Glomerular endothelial cell (primary cell): ENCODE data around the gene TTC21A. TPM values are rescaled to one million over a fixed set of nuclear protein-coding genes. Genes with fewer than 3 reads are reported as not detected.
"Not testable (repeated sequence)": the region's sequence is repeated elsewhere in the genome, so short reads cannot be mapped to it uniquely, and the experiment has no call there.

Experiments used
- DNase-seq: peaks from one replicate; pipeline ENCODE4 v3.0.0-alpha.2; 2011; ENCODE audit warnings: low read depth, low spot score; ENCODE audit errors: extremely low read depth
- total RNA-seq: library from RNA; depleted of rRNA; stranded (reverse); fragments of >200 nt; gene quantifications from 2 replicates; pipeline ENCODE4 v1.2.3, GENCODE V29; 2015

Gene TTC21A, protein sequence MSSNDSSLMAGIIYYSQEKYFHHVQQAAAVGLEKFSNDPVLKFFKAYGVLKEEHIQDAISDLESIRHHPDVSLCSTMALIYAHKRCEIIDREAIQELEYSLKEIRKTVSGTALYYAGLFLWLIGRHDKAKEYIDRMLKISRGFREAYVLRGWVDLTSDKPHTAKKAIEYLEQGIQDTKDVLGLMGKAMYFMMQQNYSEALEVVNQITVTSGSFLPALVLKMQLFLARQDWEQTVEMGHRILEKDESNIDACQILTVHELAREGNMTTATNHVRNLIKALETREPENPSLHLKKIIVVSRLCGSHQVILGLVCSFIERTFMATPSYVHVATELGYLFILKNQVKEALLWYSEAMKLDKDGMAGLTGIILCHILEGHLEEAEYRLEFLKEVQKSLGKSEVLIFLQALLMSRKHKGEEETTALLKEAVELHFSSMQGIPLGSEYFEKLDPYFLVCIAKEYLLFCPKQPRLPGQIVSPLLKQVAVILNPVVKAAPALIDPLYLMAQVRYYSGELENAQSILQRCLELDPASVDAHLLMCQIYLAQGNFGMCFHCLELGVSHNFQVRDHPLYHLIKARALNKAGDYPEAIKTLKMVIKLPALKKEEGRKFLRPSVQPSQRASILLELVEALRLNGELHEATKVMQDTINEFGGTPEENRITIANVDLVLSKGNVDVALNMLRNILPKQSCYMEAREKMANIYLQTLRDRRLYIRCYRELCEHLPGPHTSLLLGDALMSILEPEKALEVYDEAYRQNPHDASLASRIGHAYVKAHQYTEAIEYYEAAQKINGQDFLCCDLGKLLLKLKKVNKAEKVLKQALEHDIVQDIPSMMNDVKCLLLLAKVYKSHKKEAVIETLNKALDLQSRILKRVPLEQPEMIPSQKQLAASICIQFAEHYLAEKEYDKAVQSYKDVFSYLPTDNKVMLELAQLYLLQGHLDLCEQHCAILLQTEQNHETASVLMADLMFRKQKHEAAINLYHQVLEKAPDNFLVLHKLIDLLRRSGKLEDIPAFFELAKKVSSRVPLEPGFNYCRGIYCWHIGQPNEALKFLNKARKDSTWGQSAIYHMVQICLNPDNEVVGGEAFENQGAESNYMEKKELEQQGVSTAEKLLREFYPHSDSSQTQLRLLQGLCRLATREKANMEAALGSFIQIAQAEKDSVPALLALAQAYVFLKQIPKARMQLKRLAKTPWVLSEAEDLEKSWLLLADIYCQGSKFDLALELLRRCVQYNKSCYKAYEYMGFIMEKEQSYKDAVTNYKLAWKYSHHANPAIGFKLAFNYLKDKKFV (N-terminal part only)
- total RNA-seq = 1.6 and 6.5 TPM in 2 replicates

GRCh38 chr3:39107388-39108199 lies at the start of gene TTC21A, which contains the start of gene GORASP1:
Gene TTC21A, plus strand, starts transcription at chr3:39107680. Its CDS starts 158 bp downstream, at chr3:39107838.
Gene GORASP1, minus strand, starts transcription at chr3:39107627. Its CDS starts 86 bp downstream, at chr3:39107541.
- DNase-seq = no peak

DNA sequence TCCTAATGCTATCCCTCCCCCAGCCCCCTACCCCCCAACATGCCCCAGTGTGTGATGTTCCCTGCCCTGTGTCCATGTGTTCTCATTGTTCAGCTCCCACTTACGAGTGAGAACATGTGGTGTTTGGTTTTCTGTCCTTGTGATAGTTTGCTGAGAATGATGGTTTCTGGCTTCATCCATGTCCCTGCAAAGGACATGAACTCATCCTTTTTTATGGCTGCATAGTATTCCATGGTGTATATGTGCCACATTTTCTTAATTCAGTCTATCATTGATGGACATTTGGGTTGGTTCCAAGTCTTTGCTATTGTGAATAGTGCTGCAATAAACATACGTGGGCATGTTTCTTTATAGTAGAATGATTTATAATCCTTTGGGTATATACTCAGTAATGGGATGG lies 46.3 kb upstream of the TTC21A start:
- not testable (repeated sequence) for DNase-seq

DNA sequence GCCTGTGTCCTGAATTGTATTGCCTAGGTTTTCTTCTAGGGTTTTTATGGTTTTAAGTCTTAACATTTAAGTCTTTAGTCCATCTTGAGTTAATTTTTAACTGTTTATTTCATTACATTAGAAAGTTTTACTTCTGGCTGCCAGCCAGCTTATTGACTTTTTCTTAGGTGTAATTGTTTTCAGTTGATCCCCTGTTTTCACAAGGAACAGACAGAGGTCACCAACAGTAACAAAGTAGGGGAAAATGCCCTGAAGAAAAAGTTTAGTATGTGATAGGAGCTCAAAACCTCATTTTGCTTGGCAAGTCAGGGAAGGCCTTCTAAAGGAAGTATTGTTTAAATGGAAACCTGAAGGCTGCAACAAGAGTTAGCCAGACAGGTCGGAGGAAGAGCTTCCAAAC lies 45.3 kb upstream of the TTC21A start:
- DNase-seq = no peak

GRCh38 chr3:39063143-39063542 lies 44.3 kb upstream of the TTC21A start:
- DNase-seq = no peak

- DNase-seq = no peak
Measured at GRCh38 chr3:39064646-39065045, 42.8 kb upstream of the TTC21A start.

DNA sequence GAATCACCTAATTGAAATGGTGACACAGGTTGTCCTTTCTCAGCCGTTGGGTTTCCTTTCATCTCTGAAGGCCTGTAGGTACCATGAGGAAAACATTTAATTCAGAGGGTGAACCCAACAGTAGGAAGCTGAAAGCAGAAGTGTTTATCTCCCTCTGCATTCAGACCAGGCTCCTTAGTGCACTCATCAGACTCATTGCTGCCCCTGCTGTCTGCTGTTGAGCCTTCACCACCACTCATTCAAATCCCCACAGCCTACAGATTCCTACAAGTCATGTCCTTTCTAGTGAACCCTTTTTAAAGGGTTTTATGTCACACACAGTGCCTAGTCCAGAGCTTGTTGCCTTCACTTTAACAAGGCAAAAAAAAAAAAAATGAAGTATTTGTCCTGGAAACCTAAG lies 42.3 kb upstream of the TTC21A start:
- DNase-seq = no peak

GRCh38 chr3:39067286-39067685 lies 40.2 kb upstream of the TTC21A start:
- no peak for DNase-seq

- no peak for DNase-seq
Measured at GRCh38 chr3:39068556-39068955, 38.9 kb upstream of the TTC21A start.

GRCh38 chr3:39075910-39076309 lies 31.6 kb upstream of the TTC21A start:
- DNase-seq = no peak

DNA sequence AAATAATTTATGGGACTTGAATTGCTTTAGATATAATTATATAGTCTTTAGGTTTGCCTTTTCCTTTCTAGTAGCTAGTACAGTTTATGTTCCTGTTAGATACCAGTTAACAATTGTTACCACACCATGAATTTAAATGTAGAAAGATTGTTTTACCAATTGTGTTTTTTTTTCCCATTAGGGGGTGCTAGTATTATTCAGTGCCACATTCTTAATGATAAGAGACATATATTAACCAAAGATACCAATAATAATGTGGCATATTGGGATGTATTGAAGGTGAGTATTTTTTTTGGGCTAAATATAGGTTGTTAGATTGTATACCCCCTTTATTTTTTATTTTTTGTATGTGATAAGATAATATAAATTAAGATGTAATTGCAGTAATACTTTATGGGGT lies 27.9 kb upstream of the TTC21A start:
- DNase-seq = no peak

- no peak for DNase-seq
Measured at GRCh38 chr3:39080026-39080425, 27.5 kb upstream of the TTC21A start.

DNA sequence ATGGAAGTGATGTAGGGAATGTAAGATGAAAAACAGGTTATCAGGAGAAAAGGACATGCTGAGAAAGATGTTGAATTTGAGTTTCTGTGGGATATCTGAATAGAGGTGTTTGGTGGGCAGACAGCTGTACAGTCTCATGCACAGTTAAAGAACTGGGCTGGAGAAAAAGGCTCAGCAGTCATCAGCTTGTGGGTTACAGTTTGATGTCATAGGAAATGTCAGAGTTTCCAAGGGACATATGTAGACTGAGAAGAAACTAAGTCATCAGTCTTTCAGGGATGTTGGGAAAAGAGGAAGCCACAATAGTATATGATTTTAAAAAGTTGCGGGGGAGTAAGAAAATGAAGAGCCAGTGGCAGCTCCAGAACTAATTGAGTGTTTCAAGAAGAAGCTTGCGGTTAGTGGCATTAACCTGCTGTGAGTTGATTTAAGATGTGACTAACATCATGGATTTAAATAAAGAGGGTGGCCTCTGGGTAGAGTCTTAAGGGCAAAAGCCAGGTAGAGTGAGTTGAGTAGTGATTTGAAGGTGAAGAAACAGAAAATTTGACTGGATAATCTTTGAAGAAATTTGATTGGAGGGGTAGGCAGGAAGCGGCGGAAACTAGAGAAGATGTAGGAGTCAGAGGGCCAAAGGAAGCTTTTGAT lies 24.7 kb upstream of the TTC21A start:
- no peak for DNase-seq

DNA sequence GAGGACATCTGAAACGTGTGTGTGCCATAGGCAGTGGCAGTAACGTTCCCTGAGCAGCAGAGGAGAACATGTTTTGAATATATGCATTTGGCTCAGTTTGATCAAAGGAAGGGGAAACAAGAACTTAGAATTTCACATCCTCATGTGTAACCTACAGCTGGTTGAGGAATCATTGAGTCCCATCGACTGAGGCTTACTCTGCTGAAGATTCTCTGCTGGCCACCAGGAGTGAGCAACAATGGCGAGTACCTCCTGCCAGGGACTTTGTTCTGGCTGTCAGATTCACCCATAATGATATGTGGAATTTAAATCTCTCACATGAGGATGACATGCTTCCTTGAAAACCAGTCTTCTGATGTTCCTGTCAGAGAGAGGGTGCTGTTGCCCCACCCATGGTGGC lies 21.3 kb upstream of the TTC21A start:
- no peak for DNase-seq

DNA sequence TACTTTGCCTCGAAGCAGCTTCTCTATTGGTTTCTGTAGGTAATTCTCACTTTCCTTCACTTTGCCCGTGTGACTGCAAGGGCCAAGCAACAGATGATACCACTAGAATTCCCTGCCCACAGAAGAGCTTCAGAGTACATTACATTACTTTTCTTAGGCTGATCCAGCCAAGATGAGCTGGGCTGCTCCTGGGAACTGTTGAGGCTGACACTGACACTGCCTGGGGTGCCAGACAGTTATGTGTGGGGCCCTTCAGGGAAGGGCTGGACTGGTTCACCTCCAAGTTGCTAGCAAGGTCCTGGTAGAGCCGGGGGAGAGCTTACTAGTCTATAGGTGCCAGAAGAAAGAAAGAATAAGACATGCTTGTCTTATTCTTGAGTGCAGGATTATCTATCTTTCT lies 19.0 kb upstream of the TTC21A start:
- DNase-seq = no peak

DNA sequence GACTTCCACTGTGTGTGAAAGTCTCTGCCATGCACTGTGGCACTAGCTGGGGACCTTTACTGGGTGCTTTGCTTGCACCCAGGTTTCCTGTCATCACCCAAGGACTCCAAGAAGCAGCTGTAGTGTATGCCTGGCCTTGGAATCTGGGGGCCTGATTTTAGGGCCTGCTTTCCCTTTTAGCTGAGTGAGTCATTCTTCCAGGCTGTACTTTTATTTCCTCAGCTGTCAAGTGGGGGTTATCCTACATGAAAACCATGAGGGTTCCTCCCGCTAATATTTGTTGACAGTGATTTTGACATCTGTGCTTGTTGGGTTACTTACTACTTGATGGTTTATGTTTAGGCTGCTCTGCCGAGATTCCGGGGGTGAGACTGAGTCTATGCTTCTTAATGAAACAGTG lies 18.6 kb upstream of the TTC21A start:
- no peak for DNase-seq

GRCh38 chr3:39090922-39091321 lies 16.6 kb upstream of the TTC21A start:
- DNase-seq = no peak

- DNase-seq = no peak
Measured at GRCh38 chr3:39094851-39095677, 12.4 kb upstream of the TTC21A start.

DNA sequence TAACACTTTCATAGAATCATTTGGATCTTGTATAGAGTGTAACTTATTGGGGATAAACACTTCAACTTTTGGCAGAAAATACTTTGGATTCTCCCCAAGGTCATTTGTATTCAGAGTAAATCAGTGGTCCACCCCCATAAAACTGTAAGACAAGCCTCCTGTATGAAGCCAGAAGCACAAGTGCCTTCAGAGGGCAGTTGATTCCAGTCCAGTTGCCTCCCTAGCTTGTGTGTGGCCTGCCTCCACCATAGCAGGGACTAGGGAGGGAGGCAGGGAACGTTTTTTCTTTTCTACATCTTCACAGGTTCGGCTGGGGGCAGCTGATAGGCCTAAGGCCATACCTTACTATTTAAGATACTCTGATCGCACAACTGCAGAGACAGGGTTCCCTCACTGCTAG lies 11.7 kb upstream of the TTC21A start:
- DNase-seq = no peak

- DNase-seq = no peak
Measured at GRCh38 chr3:39096775-39097174, 10.7 kb upstream of the TTC21A start.
